ENCODE data around the gene QRICH1.

GRCh38 chr3:49120096-49120437 is 26.2 kb upstream of the QRICH1 start:
- no peak for TF ChIP-seq POLR2A (IDR thresholded peaks at IDR 0.05)
- TF ChIP-seq EP300 (IDR thresholded peaks at IDR 0.05), result no peak
- TF ChIP-seq, protein P1, sequence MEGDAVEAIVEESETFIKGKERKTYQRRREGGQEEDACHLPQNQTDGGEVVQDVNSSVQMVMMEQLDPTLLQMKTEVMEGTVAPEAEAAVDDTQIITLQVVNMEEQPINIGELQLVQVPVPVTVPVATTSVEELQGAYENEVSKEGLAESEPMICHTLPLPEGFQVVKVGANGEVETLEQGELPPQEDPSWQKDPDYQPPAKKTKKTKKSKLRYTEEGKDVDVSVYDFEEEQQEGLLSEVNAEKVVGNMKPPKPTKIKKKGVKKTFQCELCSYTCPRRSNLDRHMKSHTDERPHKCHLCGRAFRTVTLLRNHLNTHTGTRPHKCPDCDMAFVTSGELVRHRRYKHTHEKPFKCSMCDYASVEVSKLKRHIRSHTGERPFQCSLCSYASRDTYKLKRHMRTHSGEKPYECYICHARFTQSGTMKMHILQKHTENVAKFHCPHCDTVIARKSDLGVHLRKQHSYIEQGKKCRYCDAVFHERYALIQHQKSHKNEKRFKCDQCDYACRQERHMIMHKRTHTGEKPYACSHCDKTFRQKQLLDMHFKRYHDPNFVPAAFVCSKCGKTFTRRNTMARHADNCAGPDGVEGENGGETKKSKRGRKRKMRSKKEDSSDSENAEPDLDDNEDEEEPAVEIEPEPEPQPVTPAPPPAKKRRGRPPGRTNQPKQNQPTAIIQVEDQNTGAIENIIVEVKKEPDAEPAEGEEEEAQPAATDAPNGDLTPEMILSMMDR (IDR thresholded peaks at IDR 0.05), result no peak

All from gastroesophageal sphincter (tissue), 3 donors.